HTR-8/SVneo (cell line): ENCODE data around the gene COL6A3.
"Not testable (repeated sequence)": the region's sequence is repeated elsewhere in the genome, so short reads cannot be mapped to it uniquely, and the experiment has no call there.

ENCODE experiments used
- DNase-seq: peaks from one replicate; pipeline ENCODE4 v3.0.0; 2011; ENCODE audit warnings: low spot score, mixed read lengths; ENCODE audit not compliant: insufficient read length
- FAIRE-seq: peaks from 2 replicates; lab custom pipeline; 2011; peaks lifted over from hg19 to GRCh38; lab: Jason Lieb, UNC

Gene COL6A3

GRCh38 chr2:237354172-237354571, 59.8 kb downstream of the COL6A3 start:
- DNase-seq, FAIRE-seq: not testable (repeated sequence)

DNA sequence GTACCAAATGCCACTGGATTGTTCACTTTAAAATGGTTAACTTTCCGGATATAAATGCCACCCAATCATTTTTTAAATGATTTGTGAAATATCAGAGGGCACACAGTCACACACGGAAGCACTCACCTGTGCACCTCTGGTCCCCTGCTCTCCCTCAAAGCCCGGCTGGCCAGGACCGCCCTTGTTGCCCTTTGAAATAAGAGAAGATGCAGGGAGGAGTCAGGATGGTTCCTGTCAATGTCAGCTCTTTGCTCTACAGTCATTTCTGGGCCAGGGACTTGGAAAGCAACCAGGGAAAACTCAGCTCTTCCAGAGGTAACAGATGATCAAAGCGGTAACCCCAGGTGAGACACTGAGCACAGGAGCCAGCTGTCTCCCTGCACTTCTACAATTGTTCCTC, 60.7 kb downstream of the COL6A3 start:
- no peak for FAIRE-seq
- DNase-seq, result no peak

- FAIRE-seq (no peak), DNase-seq (no peak)
Measured at GRCh38 chr2:237352279-237352845, 61.6 kb downstream of the COL6A3 start.

DNA sequence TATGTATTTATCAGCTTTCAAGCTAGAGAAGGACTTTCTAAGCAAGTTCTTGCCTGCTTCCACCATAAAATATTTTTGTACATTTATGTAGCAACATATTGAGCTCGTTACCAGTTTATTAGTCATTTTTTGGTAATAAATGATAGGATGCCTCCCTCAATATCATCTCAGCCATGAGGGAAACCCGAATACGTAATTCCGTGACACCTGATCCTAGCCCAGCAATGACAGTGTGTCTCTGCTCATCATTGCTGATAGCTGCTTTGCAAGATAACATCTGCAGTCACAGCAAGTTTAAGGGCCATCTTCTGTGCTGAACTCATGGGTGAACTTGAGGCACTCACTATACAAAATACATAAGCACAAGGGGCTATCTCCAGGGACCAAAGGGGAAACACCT, 62.2 kb downstream of the COL6A3 start:
- FAIRE-seq, result no peak

GRCh38 chr2:237351046-237351445, 62.9 kb downstream of the COL6A3 start:
- FAIRE-seq (no peak), DNase-seq (no peak)

More for the DNA sequence above, 62.2 kb downstream of the COL6A3 start:
- no peak for DNase-seq

GRCh38 chr2:237350597-237350996, 63.4 kb downstream of the COL6A3 start:
- no peak for FAIRE-seq
- DNase-seq, result no peak

DNA sequence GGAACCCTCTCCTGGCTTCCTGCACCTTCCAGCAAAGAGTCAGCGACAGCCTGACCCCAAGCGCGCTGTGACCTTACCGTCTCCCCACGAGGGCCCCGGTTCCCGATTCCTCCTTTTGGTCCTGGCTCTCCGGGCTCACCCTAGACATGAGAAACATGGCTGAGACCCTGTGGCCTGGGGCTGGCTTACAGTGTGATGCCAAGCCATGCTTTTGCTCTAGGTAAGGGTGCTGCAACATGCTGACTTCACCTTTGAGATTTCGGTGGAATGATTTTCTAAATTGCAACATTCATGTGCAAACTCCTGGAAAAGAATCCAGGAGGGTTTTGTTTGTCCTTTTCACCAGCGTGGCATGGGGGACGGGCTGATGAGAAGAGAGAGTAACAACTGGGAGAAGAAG, 63.9 kb downstream of the COL6A3 start:
- FAIRE-seq, result no peak

GRCh38 chr2:237348281-237348865, 65.6 kb downstream of the COL6A3 start:
- FAIRE-seq (no peak), DNase-seq (no peak)

More for the DNA sequence above, 63.9 kb downstream of the COL6A3 start:
- no peak for DNase-seq

DNA sequence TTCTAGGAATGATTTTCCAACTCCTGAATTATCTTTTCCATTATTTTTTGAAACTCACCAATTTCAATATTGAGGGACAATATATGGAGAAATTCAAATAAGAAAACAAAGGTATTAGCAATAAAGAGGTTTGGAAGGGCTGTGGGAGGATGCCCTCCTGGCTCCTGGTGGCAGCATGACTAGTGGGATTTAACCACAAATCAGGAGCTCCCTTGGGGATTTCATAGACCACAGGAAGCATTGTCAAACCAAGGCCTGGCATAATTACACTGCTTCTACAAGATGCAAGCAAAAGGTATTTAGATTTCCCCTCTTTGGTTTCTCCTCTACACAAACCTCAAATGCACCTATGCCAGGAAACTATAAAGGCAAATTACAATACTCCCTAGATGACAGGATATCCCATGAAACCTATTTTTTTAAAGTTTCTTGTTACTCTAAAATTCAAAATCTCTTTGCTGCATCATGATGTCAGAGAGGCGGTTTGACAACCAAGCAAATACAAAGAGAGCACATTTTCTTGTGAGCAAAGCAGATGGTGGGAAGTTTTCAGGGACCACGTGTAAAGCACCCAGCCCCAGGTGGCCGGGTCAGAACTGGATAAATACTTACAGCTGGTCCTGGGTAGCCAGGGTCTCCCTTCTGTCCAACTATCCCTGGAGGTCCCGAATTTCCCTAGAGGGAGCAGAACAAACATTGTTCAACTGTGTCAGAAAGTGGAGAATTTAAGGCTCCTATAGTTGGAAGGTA, 67.9 kb downstream of the COL6A3 start:
- DNase-seq, result no peak
- FAIRE-seq, result no peak

DNA sequence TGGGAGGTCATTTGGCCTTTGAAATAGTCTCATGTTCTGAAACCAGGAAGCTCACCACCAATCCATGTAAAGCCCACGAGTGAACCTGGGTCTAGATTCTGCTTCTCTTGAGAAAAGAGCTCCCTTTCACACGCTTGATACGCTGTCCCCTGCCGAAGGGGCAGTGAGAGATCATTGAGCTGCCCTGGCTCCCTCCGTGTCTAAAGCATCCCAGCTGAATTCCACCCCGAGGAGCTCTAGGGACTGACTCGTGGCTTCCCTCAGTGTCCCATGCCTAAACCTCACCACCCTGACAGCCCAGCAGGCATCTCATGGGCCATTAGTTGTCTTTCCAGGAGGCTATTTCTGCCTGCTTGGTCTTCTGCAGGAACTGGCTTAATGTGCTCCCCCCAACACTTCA, 68.6 kb downstream of the COL6A3 start:
- FAIRE-seq (no peak), DNase-seq (no peak)

DNA sequence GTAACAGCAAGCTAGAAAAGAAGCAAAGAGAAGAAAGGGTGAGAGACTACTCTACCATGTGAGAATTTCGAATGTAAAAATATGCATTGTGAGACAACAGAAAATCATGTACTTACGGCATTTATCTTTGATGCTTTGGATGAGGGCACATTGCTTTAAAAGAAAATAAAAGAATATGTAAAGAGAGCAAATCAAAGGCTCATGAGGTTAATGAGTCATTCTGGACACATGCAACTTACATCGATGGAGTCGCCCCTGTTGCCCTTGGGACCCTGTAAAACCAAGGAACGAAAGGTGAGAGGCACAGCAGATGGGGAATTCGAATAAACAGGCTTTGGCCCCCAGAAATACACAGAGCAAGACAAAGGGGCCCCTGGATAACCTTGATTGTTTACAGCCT, 69.0 kb downstream of the COL6A3 start:
- no peak for FAIRE-seq

DNA sequence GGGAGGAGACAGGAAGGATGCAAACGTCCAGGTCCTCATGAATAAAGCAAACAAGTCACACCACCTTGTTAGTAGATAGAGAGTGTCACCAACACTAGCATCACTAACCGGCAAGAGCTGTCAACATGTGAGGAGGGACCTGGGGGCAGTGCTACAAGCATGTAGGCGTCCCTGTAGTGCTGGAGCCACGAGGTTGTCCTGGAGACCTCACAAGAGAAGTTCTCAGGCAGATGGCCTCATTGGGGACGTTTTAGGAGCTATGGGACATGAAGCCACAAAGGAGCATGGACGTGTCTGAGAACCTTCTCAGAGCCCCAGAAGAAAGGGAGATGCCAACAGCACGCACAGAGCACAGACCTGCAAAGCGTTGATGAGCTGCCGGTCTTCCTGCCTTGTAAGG, 70.0 kb downstream of the COL6A3 start:
- FAIRE-seq, result no peak
- no peak for DNase-seq

More for the DNA sequence above, 69.0 kb downstream of the COL6A3 start:
- DNase-seq, result no peak

GRCh38 chr2:237341872-237342271, 72.1 kb downstream of the COL6A3 start:
- DNase-seq, result no peak
- no peak for FAIRE-seq

DNA sequence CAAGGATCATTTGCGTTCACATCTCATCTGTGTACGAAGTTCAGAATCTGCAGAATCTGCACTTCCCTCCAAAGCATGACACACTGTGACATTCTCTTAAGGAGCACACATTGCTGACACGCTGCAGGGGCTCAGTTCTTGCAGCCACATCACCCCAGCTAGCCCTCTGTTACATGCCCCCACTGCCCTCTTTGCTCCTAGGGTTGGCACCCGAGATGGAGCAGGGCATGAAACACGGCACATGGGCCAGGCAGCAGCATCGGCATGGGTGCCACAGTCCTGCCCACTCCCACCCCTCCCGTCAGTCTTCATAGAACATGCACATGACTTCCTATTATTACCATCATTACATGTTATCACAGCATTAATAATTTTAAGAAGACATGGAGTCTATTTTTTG, 76.4 kb downstream of the COL6A3 start:
- FAIRE-seq (no peak), DNase-seq (no peak)

GRCh38 chr2:237336131-237336530, 77.8 kb downstream of the COL6A3 start:
- DNase-seq (no peak), FAIRE-seq (no peak)

GRCh38 chr2:237333748-237334147, 80.2 kb downstream of the COL6A3 start:
- no peak for FAIRE-seq
- DNase-seq, result no peak

DNA sequence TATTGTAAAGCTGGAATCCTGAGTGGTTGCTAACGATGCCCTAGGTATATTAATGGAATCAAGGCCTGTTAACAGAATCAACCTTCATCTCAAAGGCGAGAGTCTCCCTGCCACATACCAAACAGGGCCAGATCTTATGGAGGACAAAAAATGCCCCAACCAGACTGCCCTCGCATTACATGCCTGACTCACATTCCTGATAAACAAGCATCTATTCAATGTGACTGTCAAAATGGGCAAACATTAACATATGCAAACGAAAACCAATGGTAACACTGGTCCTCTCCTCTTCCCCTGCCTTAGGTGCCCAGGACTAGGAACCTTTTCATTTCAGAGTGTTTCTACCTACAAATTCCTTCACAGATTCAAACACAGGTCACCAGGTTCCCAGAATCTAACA, 83.4 kb downstream of the COL6A3 start:
- DNase-seq, result no peak
- FAIRE-seq, result no peak

- FAIRE-seq, result no peak
- DNase-seq, result no peak
Measured at GRCh38 chr2:237327175-237327950, 86.6 kb downstream of the COL6A3 start.

DNA sequence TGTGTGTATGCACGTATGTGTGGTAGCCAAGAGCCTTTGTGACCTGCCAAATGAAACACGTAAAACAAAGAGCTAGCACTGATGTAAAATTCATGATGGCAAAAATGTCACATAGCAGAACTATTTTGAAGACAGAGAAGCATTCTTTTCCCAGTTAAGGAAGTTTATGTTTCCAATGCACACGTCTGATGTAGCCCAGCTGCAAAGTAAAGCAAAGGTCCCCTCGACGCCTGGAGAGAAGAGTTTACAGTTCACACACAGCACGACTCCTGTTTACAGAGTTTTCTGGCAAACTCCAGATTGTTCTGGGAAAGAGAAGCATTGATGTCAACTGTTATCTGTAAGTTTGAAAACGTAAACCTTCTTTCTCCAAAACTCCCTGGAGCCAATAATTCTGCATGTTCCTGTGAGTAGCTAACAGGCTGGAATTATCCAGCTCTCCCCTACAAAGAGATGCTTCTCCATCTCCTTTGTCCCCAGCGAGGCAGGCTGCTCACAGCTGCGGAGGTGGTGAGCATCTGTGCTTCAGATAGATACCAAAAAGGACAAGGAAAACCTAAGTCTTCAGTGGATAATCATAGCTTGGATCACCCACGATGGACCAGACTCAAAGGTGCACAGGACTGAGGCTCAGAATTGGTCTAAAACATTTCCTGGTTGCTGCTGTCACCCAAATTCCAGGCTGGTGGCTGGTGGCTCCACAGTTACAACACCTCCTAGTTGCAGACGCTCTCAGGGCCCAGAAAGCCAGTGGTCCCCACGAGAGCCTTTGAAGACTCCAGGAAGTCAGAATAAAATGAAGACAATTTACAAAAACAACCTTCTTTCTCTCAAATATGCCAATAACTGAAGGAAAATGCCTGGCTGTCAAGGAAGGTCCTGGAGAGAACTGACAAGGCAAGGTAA, 87.4 kb downstream of the COL6A3 start:
- DNase-seq (no peak), FAIRE-seq (no peak)

DNA sequence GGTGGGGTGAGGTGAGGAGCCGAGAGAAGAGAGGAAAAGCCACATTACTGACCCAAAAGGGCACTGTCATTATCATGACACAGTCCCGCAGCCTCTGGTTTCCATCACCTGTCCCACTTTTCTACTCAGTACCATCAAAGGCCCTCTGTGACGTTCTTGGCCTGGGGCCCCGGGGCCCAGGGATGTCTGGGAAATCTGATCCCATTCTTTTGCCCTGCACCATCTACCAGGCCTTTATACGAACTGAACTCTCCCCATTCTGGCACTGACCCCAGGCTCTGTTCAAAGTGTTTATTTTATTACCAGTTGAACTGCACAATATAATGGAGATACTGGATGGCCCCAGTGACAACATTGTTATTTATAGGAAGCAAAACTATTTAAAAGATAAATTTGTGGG, 89.1 kb downstream of the COL6A3 start:
- FAIRE-seq, result no peak
- DNase-seq, result no peak
